HG03457 (cell line): ENCODE results near the gene SMAD7.

ENCODE experiments used
- ATAC-seq: cut with Tn5 transposase; IDR thresholded peaks from one replicate; pipeline ENCODE4 v1.9.1; 2021; ENCODE audit warnings: moderate number of reproducible peaks; ENCODE audit not compliant: unreplicated experiment

SMAD7 gene

GRCh38 chr18:48950536-48951447, at the start of gene SMAD7:
SMAD7 (minus strand) TSS chr18:48950965; CDS start chr18:48950424, 541 bp downstream.
- ATAC-seq = no peak

- ATAC-seq = no peak
Observed at GRCh38 chr18:48999569-48999968, 48.8 kb upstream of the SMAD7 start.

- ATAC-seq = no peak
Observed at GRCh38 chr18:48997985-48998831, 47.4 kb upstream of the SMAD7 start.

GRCh38 chr18:48997681-48997984, 46.9 kb upstream of the SMAD7 start:
- ATAC-seq = no peak

GRCh38 chr18:48996901-48997463, 46.2 kb upstream of the SMAD7 start:
- ATAC-seq = no peak

GRCh38 chr18:48996041-48996440, 45.3 kb upstream of the SMAD7 start:
- ATAC-seq = no peak

- ATAC-seq = no peak
Observed at GRCh38 chr18:48994926-48995835, 44.4 kb upstream of the SMAD7 start.

GRCh38 chr18:48994044-48994651, 43.4 kb upstream of the SMAD7 start:
- no peak for ATAC-seq

- ATAC-seq = no peak
Observed at GRCh38 chr18:48993586-48993985, 42.8 kb upstream of the SMAD7 start.

GRCh38 chr18:48992791-48993555, 42.2 kb upstream of the SMAD7 start:
- ATAC-seq = no peak

- ATAC-seq = no peak
Observed at GRCh38 chr18:48992133-48992532, 41.4 kb upstream of the SMAD7 start.

- ATAC-seq = no peak
Observed at GRCh38 chr18:48991676-48992075, 40.9 kb upstream of the SMAD7 start.

GRCh38 chr18:48991319-48991660, 40.5 kb upstream of the SMAD7 start:
- no peak for ATAC-seq

GRCh38 chr18:48990481-48991318, 39.9 kb upstream of the SMAD7 start:
- no peak for ATAC-seq

- ATAC-seq = no peak
Observed at GRCh38 chr18:48989304-48990303, 38.8 kb upstream of the SMAD7 start.

- no peak for ATAC-seq
Observed at GRCh38 chr18:48988508-48989303, 37.9 kb upstream of the SMAD7 start.

- ATAC-seq = no peak
Observed at GRCh38 chr18:48987821-48988220, 37.1 kb upstream of the SMAD7 start.
